GM12864 (cell line): Measurements from ENCODE around the gene MYOT.
"Not testable (repeated sequence)": the region's sequence is repeated elsewhere in the genome, so short reads cannot be mapped to it uniquely, and the experiment has no call there.

Source experiments
- DNase-seq: peaks from one replicate; pipeline ENCODE4 v3.0.0-alpha.2; 2011; ENCODE audit warnings: low read depth
- H3K4me3 ChIP-seq: 2 replicates; pipeline ENCODE4 v1.5.1; 2011; ENCODE audit warnings: mild to moderate bottlenecking, low read depth, low read length, control low read depth
- CTCF ChIP-seq: IDR thresholded peaks from 2 replicates; pipeline ENCODE4 v1.5.1; 2011; ENCODE audit warnings: low read depth, mild to moderate bottlenecking, moderate library complexity, low read length, control low read depth, inconsistent platforms; ENCODE audit errors: missing control alignments

Gene MYOT

GRCh38 chr5:137862251-137862650 is 5.4 kb upstream of the MYOT start:
- no peak overlapping the region for H3K4me3 ChIP-seq
- TF ChIP-seq CTCF = no peak
- DNase-seq = no peak

- H3K4me3 ChIP-seq, DNase-seq: not testable (repeated sequence)
These were observed 4.0 kb upstream of the MYOT start for GRCh38 chr5:137863653-137864052.

GRCh38 chr5:137866541-137867388 is 895 bp upstream of the MYOT start:
- no peak for TF ChIP-seq CTCF
- H3K4me3 ChIP-seq = no peak overlapping the region
- DNase-seq = no peak

GRCh38 chr5:137870647-137871339 is 3.1 kb downstream of the MYOT start:
- TF ChIP-seq CTCF = no peak
- H3K4me3 ChIP-seq = no peak overlapping the region
- DNase-seq = no peak

- no peak for TF ChIP-seq CTCF
- DNase-seq = no peak
- no peak overlapping the region for H3K4me3 ChIP-seq
These were observed 3.9 kb downstream of the MYOT start for GRCh38 chr5:137871571-137871970.

GRCh38 chr5:137872466-137872865 is 4.8 kb downstream of the MYOT start:
- TF ChIP-seq CTCF = no peak
- DNase-seq = no peak
- H3K4me3 ChIP-seq = no peak overlapping the region

- no peak overlapping the region for H3K4me3 ChIP-seq
- DNase-seq = no peak
- TF ChIP-seq CTCF = no peak
These were observed 8.4 kb downstream of the MYOT start for GRCh38 chr5:137876101-137876500.
